Measurements from ENCODE around the gene PDE10A.
"Not testable (repeated sequence)": the region's sequence is repeated elsewhere in the genome, so short reads cannot be mapped to it uniquely, and the experiment has no call there.

The PDE10A gene

GRCh38 chr6:165519316-165519715 is 143.7 kb downstream of the PDE10A start:
- no peak for FAIRE-seq

GRCh38 chr6:165515963-165516624 is 146.9 kb downstream of the PDE10A start:
- no peak for FAIRE-seq

- no peak for FAIRE-seq
Measured at GRCh38 chr6:165514621-165515020, 148.4 kb downstream of the PDE10A start.

- no peak for FAIRE-seq
Measured at GRCh38 chr6:165511807-165512206, 151.2 kb downstream of the PDE10A start.

- FAIRE-seq = no peak
Measured at GRCh38 chr6:165508321-165508869, 154.6 kb downstream of the PDE10A start.

GRCh38 chr6:165506657-165507056 is 156.4 kb downstream of the PDE10A start:
- no peak for FAIRE-seq

- not testable (repeated sequence) for FAIRE-seq
Measured at GRCh38 chr6:165500214-165500907, 162.7 kb downstream of the PDE10A start.

GRCh38 chr6:165497472-165497871 is 165.6 kb downstream of the PDE10A start:
- no peak for FAIRE-seq

GRCh38 chr6:165488624-165489295 is 174.3 kb downstream of the PDE10A start:
- FAIRE-seq = no peak

- FAIRE-seq = no peak
Measured at GRCh38 chr6:165487950-165488349, 175.1 kb downstream of the PDE10A start.

GRCh38 chr6:165487347-165487746 is 175.7 kb downstream of the PDE10A start:
- FAIRE-seq = no peak

GRCh38 chr6:165486183-165487137 is 176.6 kb downstream of the PDE10A start:
- FAIRE-seq = no peak

- FAIRE-seq = no peak
Measured at GRCh38 chr6:165484178-165484889, 178.7 kb downstream of the PDE10A start.

- no peak for FAIRE-seq
Measured at GRCh38 chr6:165481921-165482320, 181.1 kb downstream of the PDE10A start.

GRCh38 chr6:165480916-165481315 is 182.1 kb downstream of the PDE10A start:
- no peak for FAIRE-seq

GRCh38 chr6:165478581-165478980 is 184.5 kb downstream of the PDE10A start:
- no peak for FAIRE-seq

- FAIRE-seq = no peak
Measured at GRCh38 chr6:165469483-165469882, 193.6 kb downstream of the PDE10A start.

GRCh38 chr6:165468340-165469235 is 194.5 kb downstream of the PDE10A start:
- FAIRE-seq = peak; percentile 68

GRCh38 chr6:165463499-165463898 is 199.5 kb downstream of the PDE10A start:
- FAIRE-seq = not testable (repeated sequence)

- not testable (repeated sequence) for FAIRE-seq
Measured at GRCh38 chr6:165459605-165460301, 203.3 kb downstream of the PDE10A start.

All from islet of Langerhans (tissue), 1 donor.